GM12801 (cell line): ENCODE data around the gene TDRD10.

Experiments
- TF ChIP-seq, protein P1 (sequence below): IDR thresholded peaks from one replicate; pipeline ENCODE4 v1.5.1; 2011; ENCODE audit warnings: control low read depth; ENCODE audit not compliant: insufficient read length; ENCODE audit errors: extremely low read depth

TDRD10 gene

GRCh38 chr1:154520333-154520732, 18.3 kb downstream of the TDRD10 start:
- TF ChIP-seq, protein P1, sequence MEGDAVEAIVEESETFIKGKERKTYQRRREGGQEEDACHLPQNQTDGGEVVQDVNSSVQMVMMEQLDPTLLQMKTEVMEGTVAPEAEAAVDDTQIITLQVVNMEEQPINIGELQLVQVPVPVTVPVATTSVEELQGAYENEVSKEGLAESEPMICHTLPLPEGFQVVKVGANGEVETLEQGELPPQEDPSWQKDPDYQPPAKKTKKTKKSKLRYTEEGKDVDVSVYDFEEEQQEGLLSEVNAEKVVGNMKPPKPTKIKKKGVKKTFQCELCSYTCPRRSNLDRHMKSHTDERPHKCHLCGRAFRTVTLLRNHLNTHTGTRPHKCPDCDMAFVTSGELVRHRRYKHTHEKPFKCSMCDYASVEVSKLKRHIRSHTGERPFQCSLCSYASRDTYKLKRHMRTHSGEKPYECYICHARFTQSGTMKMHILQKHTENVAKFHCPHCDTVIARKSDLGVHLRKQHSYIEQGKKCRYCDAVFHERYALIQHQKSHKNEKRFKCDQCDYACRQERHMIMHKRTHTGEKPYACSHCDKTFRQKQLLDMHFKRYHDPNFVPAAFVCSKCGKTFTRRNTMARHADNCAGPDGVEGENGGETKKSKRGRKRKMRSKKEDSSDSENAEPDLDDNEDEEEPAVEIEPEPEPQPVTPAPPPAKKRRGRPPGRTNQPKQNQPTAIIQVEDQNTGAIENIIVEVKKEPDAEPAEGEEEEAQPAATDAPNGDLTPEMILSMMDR = no peak

- TF ChIP-seq, protein P1 = no peak
These were observed 19.7 kb downstream of the TDRD10 start for GRCh38 chr1:154521695-154522094.

DNA sequence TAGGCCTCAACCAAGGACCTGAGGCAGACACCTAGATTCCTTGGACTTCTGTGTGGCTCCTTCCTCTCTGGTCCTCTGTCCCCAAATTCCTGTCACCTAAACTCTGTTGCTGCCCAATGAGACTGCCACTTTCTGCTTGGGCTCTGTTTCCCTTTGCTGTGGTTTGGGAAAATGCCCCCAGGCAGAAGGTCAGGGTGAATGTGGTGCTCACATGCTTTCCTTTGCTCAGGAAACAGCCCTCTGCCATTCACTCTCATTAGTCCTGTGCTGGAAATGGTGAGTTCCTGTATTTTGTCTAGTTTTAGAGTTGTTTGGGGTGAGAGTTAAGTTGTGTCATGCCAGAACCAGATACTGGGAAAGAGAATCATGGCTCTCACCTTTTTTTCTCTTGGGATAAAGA, 22.9 kb downstream of the TDRD10 start:
- TF ChIP-seq, protein P1 = no peak

DNA sequence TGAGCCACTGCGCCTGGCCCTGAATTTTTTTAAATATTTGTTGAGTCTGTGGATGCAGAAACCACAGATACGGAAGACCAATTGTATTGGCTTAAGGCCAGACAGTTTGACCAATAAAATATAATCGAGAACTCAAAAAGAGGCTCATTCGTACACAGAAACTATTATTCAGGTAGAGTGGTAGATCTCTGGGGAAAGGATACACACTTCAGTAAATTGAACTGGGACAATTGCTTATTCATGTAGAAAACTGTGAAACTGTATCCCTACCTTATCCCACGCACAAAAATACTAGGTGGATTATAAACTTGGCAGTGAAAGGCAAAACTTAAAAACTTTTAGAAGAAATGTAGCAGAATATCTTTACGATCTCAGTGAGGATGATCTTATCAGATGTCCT, 25.2 kb downstream of the TDRD10 start:
- TF ChIP-seq, protein P1 = no peak

DNA sequence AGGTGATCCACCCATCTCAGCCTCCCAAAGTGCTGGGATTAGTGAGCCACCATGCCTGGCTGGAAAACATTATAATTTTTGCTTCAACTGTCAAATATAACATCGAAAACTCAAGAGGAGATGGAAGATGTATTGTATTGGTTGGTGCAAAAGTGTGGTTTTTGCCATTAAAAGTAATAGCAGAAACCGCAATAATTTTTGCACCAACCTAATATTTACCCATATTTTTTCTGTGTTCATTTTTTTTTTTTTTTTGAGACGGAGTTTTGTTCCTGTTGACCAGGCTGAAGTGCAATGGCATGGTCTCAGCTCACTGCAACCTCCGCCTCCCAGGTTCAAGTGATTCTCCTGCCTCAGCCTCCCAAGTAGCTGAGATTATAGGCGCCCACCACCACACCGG, 27.3 kb downstream of the TDRD10 start:
- TF ChIP-seq, protein P1 = no peak

GRCh38 chr1:154533952-154534844, 32.2 kb downstream of the TDRD10 start:
- TF ChIP-seq, protein P1 = no peak

GRCh38 chr1:154536570-154536969, 34.6 kb downstream of the TDRD10 start:
- TF ChIP-seq, protein P1 = no peak
